Activated CD4-positive, alpha-beta T cell treated with anti-CD3 and anti-CD28 coated beads for 48 hours (primary cell): ENCODE measurements around the gene FBXL20.

ENCODE experiments used
- DNase-seq: peaks from one replicate; pipeline ENCODE4 v3.0.0-alpha.2; 2020

Gene FBXL20

DNA sequence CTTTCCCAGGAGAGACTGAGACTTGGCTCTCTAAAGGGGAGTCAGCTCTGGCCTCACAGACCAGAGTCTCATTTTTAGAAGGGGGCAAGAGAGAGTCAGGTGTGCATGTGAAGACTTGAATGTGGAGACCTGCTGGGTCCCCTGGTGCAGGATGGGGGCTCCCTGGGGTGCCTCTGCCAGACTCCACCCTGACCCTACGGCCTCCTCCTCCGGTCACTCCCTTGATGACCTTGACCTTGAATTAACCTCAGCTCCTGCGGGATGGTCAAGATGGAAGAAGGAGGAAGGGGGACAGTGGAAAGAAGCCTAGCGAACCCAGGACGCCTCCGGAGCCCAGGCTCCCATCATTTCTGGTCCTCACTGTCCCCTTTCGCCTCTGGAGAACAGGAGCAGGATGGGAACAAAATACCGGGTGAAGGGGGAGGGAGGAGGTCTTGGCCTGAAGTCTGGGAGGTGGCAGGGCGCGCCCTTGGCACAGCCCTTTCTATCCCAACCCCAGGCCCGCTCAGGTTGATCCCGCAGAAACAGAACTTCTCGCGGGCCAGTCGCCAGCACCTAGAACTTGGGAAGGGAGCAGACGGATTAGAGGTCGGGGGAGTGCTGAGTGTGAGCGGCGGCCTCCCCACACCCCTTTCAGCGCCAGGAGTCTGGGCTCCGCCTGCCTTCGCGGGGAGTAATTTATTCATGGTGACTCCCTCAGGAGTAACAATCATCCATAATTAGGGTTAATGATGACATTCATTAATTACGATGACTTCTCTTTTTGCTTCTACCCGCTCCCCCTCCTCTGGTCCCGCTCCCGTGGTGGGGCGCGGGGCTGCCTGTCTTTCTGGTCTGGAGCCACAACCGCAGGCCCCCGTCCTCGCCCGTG, 177.3 kb downstream of the FBXL20 start:
- DNase-seq = no peak

GRCh38 chr17:39222866-39223834, 178.3 kb downstream of the FBXL20 start:
- DNase-seq = no peak

- no peak for DNase-seq
Observed at GRCh38 chr17:39222151-39222550, 179.3 kb downstream of the FBXL20 start.

- DNase-seq = no peak
Observed at GRCh38 chr17:39221572-39221971, 179.9 kb downstream of the FBXL20 start.

GRCh38 chr17:39219647-39220154, 181.7 kb downstream of the FBXL20 start:
- DNase-seq = no peak

DNA sequence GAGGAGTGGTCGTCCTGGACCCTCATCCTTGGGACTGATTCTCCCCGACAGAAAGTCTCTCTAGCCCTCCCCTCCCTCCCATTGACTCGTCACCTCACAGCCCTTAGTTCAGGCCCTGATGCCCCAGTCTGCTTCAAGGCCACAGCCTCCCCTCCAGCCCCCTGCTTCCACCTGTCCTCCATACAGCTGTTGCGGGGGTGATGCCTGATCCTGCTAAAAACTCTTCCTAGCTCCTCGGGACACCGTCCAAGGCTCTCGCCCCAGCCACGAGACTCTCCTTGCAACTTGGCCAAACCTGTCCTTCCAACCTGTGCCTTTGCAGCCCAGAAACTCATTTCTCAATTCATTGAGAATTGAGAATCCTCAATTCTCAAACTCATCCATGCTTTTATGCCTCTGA, 182.5 kb downstream of the FBXL20 start:
- no peak for DNase-seq

DNA sequence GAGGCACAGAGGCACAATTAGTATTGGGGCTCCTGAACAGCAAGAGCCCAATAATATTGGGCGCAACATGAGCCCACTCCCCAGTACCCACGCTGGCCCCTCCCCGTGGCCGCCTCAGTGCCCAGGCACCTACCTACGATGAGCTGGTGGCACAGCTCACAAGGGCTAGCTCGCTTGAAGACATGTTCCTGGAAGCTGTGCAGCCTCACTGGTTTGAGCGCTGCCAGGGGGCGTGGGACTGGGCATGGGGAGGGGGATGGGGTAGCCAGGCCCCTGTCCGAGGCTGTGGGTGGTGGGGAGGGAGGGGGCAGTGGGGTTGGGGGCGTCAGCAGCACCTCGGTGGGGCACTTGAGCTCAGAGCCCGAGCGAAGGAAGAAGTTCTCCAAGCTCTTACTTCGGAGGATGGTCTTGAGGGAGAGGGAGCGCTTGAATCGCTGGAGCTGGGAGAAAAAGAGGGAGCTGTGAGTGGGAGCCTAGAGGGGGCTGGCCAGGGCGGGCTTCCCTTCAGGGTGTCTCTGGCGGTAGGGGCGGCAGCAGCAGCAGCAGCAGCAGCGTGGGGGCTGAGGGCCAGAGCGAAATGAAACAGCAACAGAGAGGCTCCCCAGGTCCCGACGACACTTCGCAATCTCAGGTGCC, 183.6 kb downstream of the FBXL20 start:
- no peak for DNase-seq

GRCh38 chr17:39213852-39214251, 187.6 kb downstream of the FBXL20 start:
- no peak for DNase-seq

DNA sequence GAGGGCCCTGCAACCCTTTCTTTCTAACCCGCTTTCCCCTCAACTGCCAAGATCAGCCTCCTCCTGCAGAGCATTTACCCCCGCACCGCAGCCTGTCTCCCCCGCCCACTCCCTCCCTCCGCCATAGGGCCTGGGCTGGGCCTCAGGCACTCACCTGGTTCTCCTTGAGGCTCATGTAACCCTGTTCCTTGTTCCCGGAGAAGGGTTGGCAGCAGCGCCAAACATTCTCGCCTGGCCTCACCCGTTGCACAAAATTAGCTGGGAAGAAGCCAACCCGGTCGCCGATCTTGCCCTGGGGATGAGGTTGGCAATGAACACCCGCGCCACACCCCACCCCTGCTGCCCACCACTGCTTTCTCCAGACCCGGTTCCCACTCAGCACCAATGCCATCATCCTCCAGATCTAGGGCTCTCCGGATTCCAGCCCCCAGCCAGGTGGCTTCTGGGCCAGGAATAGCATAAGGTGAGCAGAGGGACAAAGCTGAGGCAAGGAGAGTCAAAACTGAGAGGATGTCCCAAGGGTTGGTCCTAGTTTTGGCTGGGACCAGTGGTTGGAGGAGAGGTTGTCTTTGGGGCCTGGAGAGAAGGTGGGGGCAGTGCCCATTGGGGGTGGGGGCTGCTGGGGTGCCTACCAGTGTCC, 188.5 kb downstream of the FBXL20 start:
- DNase-seq = no peak

- no peak for DNase-seq
Observed at GRCh38 chr17:39212195-39212810, 189.1 kb downstream of the FBXL20 start.

DNA sequence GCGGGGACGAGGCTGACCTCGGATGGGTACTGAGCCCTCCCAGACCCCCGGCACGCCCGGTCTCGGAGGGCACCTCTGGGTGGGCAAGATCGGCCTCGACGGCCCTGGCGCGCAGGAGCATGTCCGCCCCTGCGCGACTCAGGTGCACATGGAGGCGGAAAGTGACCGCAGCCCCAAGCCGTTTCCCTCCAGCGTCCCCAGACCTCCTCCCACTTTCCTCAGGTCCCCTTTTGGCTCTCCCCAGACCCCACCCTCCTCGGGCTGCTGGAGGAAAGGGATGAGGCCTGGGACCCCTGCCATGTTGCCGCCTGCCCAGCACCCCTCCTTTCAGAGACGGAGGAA, 191.4 kb downstream of the FBXL20 start:
- DNase-seq = no peak

GRCh38 chr17:39209317-39210092, 191.9 kb downstream of the FBXL20 start:
- DNase-seq = peak; percentile 78

- DNase-seq = peak; percentile 45
Observed at GRCh38 chr17:39208893-39209292, 192.5 kb downstream of the FBXL20 start.

GRCh38 chr17:39208136-39208535, 193.3 kb downstream of the FBXL20 start:
- peak; percentile 38 for DNase-seq

DNA sequence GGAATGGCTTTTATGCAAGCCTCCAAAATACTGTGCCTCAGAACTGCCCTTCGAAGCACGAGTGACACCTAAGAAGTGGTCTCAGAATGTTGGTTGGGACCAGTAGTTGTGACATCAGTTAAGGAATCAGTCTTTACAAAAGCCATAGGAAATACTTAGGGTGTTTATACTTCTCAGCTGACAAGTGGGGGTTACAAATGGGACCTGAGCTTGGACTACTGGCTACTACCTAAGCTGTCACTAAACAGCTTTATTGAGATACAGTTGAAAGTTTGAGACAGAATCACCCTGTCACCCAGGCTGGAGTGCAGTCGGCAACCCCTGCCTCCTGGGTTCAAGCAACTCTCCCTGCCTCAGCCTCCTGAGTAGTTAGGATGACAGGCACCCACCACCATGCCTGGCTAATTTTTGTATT, 196.3 kb downstream of the FBXL20 start:
- DNase-seq = no peak

DNA sequence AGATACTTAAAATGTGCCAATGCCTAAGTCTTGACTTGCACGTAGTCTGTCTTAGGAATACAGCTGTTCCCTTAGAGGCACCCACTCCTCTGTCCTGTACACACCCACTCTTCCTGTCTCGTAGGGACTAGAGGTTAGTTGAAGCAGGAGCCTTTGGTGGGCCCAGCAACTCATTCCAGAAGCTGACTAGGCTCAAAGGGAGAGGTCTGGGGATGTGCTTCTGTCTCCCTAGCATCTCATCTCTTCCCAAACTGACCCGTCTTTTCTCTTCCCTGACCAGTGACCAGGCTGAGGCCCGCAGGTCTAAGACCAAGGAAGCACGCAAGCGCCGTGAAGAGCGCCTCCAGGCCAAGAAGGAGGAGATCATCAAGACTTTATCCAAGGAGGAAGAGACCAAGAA, 197.2 kb downstream of the FBXL20 start:
- no peak for DNase-seq
